Measurements from ENCODE around the gene KIF26B. TPM values are rescaled to one million over a fixed set of nuclear protein-coding genes. Genes with fewer than 3 reads are reported as not detected.
"Not testable (repeated sequence)": the region's sequence is repeated elsewhere in the genome, so short reads cannot be mapped to it uniquely, and the experiment has no call there.

Gene KIF26B
- 0.32 TPM for total RNA-seq

DNA sequence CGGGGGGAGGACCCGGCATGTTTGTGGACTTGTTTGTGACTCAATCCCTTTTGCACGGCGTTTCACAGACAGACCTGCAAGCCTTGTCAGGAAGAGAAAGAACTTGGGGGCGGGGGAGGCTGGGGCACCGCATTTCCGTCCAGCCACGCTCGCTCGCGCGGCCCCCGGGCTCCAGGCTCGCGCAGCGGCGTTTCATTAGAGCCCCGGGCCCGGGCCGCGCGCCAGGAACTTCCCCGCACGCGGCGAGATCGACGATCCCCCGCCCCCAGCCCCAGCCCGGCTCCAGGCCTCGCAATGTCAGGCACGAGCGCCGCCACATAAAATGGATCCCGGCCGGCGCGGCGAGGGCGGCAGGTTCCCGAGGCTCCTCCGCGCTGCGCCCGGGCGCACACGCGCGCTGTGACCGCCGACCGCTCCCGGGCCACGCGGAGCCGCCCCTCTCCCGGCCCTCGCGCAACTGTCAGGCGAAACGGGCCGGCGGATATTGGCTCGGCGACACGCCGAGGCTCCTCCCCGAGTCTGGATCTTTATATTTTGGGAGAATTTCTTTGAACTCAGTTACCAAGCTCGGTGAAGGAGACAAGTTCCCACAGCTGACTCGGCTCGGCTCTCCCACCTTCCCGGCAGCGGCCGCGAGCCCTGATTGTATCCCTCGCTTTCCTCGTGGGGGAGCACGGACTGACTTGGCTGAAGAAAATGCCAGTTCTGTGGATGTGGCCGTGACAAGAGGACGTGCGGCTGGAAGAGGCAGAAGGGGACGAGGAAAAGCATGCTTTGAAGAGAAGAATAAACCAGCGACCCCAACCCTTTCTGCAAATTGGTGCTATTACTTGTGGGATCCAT, at the start of gene KIF26B:
KIF26B (plus strand) TSS at position 557 of the 843 bp plus-strand sequence. CDS start 440 bp downstream, outside the sequence.
- no peak for DNase-seq (ENCODE audit: low spot score)

DNA sequence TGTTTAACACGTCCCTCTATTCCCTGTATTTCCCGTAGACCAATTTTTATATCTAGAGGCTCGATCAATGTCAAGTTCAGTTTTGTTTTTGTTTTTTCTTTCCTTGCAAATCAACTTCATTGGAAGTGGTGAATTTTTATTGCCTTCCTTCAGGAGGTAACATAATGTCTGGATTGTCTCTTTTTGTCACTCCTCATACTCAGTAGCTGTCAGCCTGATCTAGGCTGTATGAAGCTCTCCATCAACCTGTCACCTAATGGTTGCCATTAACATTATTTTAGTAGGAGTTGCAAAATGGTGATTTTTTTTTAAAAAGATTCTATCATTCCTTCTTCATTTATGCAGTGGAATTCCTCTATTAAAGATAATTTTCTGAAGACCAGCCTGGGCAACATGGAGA, 49.7 kb upstream of the KIF26B start:
- DNase-seq (ENCODE audit: low spot score), result no peak

DNA sequence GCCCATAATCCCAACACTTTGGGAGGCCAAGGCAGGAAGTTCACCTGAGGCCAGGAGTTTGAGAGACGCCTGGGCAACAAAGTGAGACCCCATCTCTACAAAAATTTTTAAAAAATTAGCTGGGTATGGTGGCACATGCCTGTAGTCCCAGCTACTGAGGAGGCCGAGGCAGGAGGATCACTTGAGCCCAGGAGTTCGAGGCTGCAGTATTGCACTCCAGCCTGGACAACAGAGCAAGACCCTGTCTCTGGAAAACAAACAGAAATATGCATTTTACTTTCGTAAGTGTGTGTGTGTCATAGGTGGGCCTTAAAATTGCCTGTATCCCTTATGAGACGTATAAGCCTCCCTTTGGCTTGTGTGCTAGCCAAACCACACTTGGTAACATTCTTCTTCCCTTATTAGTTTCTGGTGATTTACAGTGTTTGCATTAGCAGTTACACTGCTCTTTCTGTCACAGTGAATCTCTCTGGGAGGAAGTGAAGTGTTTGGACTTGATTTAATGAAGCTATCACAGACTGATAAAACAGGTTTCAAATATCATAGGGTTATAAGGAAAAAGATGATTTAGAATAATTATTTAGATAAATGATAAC, 48.9 kb upstream of the KIF26B start:
- no peak for DNase-seq (ENCODE audit: low spot score)

DNA sequence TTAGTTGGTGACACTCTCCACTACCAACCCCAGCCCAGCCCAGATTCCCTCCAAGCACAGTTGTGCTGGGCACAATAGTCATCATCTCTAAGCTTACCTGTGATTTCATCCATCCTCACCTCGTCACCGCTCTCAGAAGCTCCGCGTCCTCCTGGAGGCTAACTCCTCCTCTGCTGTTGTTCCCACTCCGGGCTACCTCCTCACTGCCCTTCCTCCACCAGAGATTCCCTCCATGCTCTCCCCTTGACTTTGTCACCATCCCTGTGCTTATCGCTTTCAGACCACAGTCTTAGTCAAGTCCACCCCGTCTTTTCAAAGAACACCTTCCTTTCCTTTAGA, 47.0 kb upstream of the KIF26B start:
- no peak for DNase-seq (ENCODE audit: low spot score)

DNA sequence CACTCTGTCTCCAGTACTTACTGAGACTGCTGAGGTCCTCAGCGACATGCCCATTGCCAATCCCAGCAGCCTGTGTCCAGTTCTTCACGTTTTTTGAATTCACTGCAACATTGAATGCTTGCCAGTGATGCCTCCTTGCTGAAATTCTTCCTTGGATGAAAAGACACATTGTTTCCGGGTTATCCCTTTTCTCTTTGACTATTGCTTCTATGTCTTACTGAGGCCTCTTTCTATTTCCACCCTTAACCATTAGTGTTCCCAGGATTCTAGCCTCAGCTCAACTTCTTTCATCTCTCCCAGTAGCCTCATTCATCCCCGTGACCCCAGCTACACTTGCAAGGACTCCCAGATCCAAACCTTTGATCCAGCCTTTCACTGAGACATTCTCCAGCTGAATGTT, 46.5 kb upstream of the KIF26B start:
- DNase-seq (ENCODE audit: low spot score), result no peak

DNA sequence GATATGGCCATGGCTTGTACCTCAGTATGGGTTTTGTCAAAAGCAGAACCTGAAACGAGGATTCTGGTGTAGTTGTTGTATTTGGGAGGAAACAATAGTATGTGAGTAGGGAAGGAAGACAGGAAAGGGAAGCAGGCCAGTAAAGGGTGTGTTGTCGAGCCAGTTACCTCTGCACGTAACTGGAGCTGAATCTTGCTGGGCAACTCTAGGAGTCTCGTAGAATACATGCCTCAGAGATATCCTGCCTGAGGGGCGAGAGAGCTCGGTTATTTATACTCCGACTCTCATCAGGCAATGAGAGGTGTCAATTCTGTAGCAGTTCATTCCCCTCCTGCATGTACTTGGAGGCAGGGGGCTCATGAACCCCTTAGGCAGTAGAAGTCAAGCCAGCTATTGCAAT, 45.9 kb upstream of the KIF26B start:
- DNase-seq (ENCODE audit: low spot score), result no peak

DNA sequence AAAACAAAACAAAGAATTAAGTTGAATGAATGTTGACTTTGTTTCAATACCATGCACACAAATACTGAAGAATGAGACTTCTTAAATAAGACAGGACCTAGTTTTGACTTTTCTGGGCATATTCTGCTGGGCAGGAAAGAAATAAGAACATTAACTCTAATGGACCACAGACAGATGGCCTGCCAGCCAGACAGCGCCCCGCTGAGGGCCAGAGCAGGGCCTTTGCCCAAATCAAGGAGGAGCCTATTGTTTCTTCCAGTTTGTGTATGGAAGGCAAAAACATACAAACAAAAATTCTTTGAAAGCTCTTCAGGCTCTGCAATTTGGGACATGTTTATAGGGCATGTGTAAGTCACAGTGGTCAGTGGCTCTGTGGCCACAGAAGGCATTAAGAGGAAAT, 44.4 kb upstream of the KIF26B start:
- DNase-seq (ENCODE audit: low spot score), result no peak

DNA sequence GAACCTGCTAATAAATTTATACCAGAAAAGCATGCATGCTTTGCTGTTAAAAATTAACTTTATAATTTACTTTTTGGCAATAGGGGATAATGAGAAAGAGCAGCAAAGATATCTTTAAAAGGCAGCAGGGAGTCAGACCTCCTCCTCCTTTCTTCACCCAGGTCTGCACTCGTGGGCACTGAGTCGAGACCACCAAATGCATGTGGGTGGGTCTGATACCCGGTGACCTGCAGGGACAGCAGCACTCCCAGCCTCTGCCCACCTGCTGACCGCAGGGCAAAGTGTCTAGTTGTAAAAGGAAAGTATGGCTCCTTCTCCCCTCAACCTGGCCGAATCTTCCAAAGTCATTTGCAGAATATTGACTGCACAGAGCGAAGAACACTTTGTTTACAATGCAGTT, 43.7 kb upstream of the KIF26B start:
- DNase-seq (ENCODE audit: low spot score), result no peak

DNA sequence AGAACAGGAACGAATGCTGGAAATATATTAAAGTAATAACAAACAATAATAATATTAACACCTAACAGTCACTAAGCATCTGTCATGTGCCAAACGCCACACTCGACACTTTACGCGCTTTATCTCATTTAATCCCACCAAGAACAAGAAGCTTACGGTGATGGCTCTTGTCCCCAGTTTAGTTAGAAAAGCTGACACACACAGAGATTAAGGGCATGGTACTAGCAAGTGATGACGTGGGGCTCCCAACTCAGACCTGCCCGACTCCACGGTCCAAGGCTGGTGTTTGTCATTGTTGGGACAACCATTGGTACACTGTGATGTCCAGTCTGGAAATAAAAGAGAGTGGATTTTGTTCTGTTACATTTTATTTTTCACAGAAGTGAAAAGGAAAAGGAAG, 41.1 kb upstream of the KIF26B start:
- no peak for DNase-seq (ENCODE audit: low spot score)

DNA sequence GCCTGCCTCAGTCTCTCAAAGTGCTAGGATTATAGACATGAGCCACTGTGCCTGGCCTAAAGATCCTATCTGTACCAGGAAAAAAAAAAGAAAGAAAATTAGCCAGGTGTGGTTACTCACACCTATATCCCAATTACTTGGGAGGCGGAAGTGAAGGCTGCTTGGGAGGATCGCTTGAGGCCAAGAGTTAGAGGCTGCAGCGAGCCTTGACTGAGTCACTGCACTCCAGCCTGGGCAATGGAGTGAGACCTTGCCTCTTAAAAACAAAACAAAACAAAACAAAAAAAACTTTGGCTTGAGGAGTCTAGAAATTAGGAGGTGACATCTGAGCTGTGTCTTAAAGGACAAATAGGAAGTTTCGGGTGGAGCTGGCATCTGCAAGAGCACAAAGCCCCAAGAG, 38.7 kb upstream of the KIF26B start:
- DNase-seq (ENCODE audit: low spot score), result no peak

DNA sequence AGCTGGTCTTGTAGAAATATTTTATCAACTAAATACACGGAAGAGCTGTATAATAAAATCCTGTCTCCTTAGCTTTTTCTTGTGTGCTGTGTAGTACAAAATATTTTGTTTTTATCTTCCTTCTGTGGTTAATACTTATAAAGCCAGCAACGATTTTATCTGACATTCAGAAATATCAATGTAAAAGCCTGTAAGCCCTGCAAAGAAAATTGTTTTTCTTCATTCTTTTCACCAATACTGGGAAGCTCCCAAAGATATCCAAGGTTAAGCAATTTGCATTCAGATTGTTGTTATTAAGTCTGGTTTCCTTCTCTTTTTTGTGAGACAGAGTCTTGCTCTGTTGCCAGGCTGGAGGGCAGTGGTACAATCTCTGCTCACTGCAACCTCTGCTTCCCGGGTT, 38.0 kb upstream of the KIF26B start:
- no peak for DNase-seq (ENCODE audit: low spot score)

DNA sequence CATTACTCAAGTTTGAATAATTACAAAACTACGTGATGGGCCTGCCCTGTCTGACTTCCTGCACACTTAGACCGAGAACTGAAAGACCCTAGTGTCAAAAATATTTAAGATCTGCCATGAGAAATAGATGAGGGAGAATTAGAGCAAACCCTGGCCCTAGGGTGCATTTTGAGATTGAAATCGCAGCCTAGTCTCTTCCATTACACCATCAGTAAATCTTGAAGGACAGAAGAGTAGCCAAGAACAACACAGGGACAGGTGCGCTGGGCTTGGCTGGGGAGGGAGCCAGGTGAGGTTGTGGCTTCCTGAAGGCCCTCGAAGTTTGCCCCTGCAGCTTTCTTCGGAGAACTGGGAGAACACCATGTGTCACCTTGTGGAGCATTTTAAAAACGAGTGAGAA, 36.7 kb upstream of the KIF26B start:
- no peak for DNase-seq (ENCODE audit: low spot score)

DNA sequence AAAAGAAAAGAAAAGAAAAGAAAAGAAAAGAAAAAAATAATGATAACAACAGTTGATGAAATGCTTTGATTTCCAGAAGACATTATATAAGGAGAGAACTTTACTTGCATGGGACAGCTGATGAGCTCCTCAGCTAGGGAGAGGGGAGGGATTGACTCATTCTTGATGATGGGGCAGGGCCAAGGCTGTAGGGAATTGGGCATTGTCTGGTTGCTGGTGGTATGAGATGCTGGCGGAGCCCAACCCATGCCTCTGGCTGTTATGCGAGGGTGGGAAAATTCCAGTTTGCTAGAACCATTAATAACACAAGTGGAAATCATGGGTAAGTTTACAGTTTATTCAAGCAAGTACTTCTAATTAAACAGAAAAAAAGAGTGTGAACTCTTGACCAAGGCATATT, 36.0 kb upstream of the KIF26B start:
- DNase-seq (ENCODE audit: low spot score), result no peak

DNA sequence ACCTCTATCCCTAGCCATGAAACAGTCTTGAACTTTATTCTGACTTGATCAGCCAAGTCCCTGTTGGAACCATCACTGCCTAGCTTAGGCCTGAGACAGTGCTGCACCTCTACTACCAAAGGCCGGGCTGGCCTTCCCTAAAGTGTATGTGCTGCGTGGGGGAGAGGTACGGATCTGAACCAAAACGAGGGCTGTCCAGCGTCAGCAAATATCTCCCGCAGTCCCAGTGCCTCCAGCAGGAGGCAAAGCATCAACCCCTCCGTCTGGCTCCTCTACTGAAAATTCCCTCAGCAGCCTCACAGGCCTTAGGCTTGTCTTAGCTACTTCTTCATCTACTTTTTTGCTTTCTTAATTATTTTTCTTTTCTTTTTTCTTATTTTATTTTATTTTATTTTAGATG, 33.3 kb upstream of the KIF26B start:
- no peak for DNase-seq (ENCODE audit: low spot score)

DNA sequence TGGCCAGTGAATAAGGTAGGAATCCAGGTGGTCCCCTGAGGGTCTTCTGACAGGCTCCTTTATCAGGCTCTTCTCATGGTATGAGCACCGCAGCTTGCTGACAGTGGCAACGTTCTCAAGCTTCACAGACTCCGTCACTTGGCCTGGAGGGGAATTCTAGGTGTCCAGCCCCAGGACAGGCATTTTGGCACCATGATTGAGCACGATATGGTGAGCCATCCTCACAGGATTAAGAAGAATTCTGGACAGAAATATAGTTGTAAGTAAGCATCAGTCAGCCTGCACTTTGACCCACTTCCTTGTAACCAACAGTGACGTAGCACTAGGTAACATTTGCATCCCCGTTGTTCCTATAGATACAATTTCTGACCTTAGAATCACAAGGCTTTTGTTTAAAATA, 30.5 kb upstream of the KIF26B start:
- DNase-seq (ENCODE audit: low spot score), result no peak

DNA sequence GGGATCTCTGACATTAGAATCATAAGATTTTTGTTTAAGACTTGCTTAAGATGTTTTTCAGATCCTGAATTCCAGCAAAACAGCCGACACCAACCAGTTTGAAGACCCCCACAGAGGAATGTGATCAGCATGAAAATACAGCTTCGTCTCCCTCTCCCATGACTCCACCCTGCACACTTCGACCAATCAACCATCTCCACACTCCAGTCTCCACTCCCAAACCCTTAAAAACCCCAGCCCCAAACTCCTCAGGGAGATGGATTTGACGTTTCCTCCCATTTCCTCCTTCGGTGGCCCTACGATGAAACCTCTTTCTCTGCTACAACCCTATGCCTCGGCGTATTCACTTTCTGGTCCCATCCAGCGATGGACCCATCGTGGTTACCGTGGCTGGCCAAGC, 30.1 kb upstream of the KIF26B start:
- no peak for DNase-seq (ENCODE audit: low spot score)

DNA sequence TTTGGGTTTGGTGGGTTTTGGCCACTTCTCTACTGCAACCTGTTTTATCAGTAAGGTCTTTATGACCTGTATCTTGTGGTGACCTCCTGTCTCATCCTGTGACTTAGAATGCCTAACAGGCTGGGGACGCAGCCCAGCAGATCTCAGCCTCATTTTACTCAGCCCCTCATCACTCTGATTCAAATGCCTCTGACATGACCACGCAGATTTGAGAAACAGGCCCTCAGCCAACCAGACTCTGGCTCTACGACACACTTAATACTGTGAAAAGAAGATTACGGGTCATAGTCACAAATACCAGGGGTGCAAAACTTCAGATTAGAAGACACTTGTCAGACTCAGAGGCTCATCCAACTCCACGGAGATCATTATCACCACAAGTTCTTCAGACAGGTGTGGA, 28.3 kb upstream of the KIF26B start:
- no peak for DNase-seq (ENCODE audit: low spot score)

DNA sequence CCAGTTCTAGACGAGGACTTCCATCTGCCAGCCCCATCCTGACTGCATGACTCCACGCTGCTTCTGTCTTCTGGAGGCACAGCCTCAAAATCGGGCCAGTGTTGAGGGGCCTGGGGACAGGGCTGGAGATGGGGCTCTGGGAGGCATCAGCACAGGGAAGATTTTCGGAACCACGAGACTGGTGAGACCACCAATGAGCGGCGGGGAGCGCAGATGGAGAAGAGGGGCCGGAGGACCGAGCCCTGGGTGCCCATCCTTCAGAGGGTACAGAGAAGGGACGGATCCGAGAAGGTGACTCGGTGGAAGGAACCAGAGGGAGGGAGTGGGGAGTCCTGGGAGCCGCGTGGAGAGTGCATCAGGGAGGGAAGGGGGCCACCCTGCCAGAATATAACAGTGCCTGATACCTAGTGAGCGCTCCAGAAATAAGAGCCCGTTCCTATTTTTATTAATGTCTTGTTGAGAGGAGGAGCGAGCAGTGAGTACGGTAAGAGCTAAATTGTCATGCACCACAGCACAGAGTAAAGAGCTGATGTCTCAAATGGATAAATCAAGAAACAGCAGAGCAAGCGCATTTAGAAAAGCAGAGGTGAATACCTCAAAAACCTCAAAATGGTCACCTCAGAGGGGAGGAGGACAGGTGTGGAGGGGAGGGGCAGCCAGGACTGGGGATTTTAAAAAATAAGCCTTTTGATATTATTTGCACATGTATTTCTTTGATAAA, 26.2 kb upstream of the KIF26B start:
- DNase-seq (ENCODE audit: low spot score), result no peak

DNA sequence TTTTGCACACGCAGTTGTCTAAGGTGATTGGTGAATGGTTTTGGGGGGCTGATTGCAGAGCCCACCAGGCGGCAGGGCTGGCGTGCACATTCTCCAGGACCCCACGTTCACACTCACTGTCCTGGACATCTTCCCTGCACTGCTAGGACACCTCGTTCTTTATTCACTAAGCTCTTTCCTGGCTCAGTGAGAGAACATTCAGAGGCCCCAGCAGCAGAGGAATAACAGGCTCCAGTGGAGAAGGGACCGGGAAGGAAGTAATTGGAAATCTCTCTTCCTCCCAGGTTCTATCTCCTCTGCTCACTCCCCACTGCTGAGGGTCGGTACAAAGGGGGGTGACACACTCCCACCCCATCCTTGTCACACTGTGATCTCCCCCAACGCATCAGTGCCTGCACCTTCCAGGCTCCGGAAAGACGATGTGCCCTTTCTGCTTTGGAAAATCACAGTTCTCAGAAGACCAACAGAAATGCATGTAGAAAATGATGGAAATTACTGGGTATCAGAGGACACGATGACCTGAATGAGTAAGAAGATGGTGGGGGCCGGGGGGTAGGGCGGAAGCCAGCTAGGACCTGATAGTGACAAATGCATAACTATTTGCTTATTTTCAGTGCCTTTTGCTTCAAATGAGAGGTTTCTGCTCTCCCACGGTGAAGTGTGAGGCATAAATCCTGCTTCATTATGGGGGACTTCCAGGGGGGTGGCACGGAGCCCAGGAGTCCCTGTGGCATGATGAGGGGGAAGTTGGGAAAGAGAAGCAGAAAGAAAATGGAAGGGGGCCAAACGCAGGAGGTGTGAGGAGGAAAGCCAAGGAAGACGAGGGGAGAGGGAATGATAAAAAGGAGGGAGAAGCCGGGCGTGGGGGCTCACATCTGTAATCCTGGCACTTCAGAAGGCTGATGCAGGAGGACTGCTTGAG, 25.2 kb upstream of the KIF26B start:
- DNase-seq (ENCODE audit: low spot score), result no peak

DNA sequence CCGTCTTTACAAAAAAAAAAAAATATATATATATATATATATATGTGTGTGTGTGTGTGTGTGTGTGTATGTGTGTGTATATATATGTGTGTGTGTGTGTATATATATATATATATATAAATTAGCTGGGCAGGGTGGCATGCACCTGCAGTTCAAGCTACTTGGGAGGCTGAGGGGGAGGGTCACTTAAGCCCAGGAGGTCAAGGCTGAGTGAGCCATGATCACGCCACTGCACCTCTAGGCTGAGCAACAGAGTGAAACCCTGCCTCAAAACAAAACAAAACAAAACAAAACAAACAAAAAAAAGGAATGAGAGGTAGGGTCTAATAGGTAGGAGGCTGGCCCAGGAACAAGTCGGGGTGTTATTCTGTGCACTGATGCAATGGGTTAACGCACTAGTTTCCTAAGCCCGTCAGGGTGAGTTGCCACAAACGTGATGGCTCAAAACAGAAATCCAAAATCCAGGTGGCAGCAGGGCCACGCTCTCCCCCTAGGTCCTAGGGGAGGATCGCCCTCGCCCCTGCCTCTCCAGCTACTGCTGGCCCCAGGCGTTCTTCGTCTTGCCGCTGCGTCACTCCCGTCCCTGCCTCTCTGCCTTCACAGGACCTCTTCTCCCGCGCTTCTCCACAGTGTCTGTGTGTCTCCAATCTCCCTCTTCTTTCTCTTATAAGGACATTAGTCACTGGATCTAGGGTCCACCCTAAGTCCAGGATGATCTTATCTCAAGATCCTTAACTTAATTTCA, 24.3 kb upstream of the KIF26B start:
- DNase-seq (ENCODE audit: low spot score), result not testable (repeated sequence)

DNA sequence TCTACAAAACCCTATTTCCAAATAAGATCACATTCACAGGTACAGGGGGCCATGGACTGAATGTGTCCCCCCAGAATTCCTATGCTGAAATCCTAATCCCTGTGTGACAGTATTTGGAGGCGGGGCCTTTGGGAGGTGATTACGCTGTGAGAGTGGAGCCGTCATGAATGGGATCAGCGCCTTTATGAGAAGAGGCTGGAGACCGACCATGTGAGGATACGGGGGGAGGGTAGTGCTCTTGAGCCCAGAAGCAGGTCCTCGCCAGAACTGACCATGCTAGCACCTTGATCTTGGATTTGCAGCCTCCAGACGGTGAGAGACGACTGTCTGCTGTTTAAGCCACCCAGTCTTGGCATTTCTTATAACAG, 23.8 kb upstream of the KIF26B start:
- DNase-seq (ENCODE audit: low spot score), result no peak

Measured in mucosa of gallbladder (tissue), 1 donor.